Osteocyte (in vitro differentiated cells): ENCODE data around the gene DTNB. TPM values are rescaled to one million over a fixed set of nuclear protein-coding genes. Genes with fewer than 3 reads are reported as not detected.
A peak's percentile ranks its signal among the peaks of the same experiment; 100 is the strongest.
"Not testable (repeated sequence)": the region's sequence is repeated elsewhere in the genome, so short reads cannot be mapped to it uniquely, and the experiment has no call there.

ENCODE experiments used
- DNase-seq: peaks from one replicate; pipeline ENCODE4 v3.0.0; 2021; ENCODE audit warnings: mixed read lengths; ENCODE audit not compliant: unreplicated experiment; ENCODE audit errors: extremely low spot score
- H3K27ac Mint-ChIP-seq: one replicate; pipeline ENCODE4 v1.8.0; 2021; ENCODE audit warnings: mild to moderate bottlenecking, mixed read lengths; ENCODE audit not compliant: unreplicated experiment
- H3K27me3 Mint-ChIP-seq: one replicate; pipeline ENCODE4 v1.8.0; 2021; ENCODE audit warnings: mixed read lengths; ENCODE audit not compliant: unreplicated experiment
- H3K36me3 Mint-ChIP-seq: one replicate; pipeline ENCODE4 v1.8.0; 2021; ENCODE audit warnings: mixed read lengths; ENCODE audit not compliant: unreplicated experiment
- H3K4me1 Mint-ChIP-seq: one replicate; pipeline ENCODE4 v1.8.0; 2021; ENCODE audit warnings: mixed read lengths; ENCODE audit not compliant: unreplicated experiment
- H3K4me3 Mint-ChIP-seq: one replicate; pipeline ENCODE4 v1.8.0; 2021; ENCODE audit warnings: mild to moderate bottlenecking, moderate library complexity, mixed read lengths; ENCODE audit not compliant: unreplicated experiment
- H3K9me3 Mint-ChIP-seq: one replicate; pipeline ENCODE4 v1.8.0; 2021; ENCODE audit warnings: mixed read lengths; ENCODE audit not compliant: unreplicated experiment
- total RNA-seq: library from RNA; stranded (reverse); gene quantifications from 2 replicates; pipeline ENCODE4 v1.2.1, GENCODE V29; 2021
- TF ChIP-seq, protein P1 (sequence below): fragments of 200-600 bp; sonication (generic); IDR thresholded peaks from 2 replicates; pipeline ENCODE4 v1.5.0; 2021; ENCODE audit warnings: antibody characterized with exemption, mild to moderate bottlenecking, moderate library complexity

DTNB gene
- total RNA-seq, 1 donor from 2014 or later: 20.9 TPM

DNA sequence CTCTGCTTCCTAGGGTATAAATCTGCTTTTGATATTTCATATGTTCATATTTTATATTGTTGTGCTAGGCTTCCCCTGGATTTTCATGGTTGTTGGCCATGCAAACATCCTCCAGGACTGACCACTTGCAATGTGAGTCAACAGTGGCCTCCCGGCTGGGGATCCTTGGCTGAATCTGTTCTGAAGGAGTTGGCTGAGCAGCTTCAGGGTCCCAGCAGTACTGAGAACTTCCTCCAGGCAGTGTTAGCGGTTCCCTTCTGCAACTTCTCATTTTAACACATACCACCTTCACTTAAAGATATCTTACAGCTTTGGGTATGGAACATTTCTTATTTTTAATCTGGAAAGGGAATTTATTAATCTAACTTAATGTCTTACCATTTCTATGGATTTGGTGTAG, 122.1 kb downstream of the DTNB start:
- H3K4me1 Mint-ChIP-seq: peaks cover 28% of the 10 kb centered on the region
- no peaks in the 10 kb centered on the region for H3K9me3 Mint-ChIP-seq
- H3K27ac Mint-ChIP-seq: no peak overlapping the region
- H3K4me3 Mint-ChIP-seq: no peak overlapping the region
- no peaks in the 10 kb centered on the region for H3K27me3 Mint-ChIP-seq
- H3K36me3 Mint-ChIP-seq: no peaks in the 10 kb centered on the region
- TF ChIP-seq, protein P1, sequence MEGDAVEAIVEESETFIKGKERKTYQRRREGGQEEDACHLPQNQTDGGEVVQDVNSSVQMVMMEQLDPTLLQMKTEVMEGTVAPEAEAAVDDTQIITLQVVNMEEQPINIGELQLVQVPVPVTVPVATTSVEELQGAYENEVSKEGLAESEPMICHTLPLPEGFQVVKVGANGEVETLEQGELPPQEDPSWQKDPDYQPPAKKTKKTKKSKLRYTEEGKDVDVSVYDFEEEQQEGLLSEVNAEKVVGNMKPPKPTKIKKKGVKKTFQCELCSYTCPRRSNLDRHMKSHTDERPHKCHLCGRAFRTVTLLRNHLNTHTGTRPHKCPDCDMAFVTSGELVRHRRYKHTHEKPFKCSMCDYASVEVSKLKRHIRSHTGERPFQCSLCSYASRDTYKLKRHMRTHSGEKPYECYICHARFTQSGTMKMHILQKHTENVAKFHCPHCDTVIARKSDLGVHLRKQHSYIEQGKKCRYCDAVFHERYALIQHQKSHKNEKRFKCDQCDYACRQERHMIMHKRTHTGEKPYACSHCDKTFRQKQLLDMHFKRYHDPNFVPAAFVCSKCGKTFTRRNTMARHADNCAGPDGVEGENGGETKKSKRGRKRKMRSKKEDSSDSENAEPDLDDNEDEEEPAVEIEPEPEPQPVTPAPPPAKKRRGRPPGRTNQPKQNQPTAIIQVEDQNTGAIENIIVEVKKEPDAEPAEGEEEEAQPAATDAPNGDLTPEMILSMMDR: no peak
- no peak for DNase-seq

DNA sequence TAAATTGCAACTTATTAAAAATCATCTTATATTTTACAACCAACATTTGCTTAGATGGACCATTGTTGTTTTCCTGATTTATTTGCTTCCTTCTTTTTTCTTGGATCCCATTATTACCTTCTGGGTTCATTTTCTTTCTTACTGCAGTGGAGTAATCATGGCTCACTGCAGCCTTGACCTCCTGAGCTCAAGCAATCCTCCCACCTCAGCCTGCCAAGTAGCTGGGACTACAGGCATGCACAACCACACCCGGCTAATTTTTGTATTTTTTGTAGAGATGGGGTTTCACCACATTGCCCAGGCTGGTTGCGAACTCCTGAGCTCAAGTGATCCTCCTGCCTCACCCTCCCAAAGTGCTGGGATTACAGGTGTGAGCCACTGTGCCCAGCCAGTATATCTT, 123.8 kb downstream of the DTNB start:
- H3K9me3 Mint-ChIP-seq, H3K27me3 Mint-ChIP-seq, DNase-seq, H3K4me3 Mint-ChIP-seq, H3K36me3 Mint-ChIP-seq: not testable (repeated sequence)
- peaks cover 37% of the 10 kb centered on the region for H3K4me1 Mint-ChIP-seq
- H3K27ac Mint-ChIP-seq: peak overlapping the region; percentile 57

DNA sequence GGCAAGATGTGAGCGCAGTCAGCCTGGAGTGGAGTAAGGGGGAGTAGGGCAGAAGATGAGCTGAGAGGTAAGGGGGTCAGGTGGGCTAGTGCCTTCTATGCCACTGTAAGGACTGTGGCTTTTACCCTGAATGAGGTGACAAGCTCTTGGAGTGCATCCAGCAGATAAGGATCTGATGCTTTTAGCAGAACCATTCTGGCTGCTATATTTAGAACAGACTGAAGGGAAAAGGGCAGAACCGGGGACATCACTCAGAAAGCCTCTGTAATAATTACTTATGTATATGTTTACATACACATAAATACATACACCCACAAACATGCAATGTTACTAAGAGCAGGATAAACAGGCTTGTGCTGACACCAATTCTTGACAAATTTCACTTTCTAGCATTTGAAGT, 124.8 kb downstream of the DTNB start:
- Mint-ChIP-seq H3K27me3 (no peaks in the 10 kb centered on the region), H3K36me3 (peaks cover 2% of the 10 kb centered on the region), H3K4me3 (no peak overlapping the region), H3K27ac (no peak overlapping the region), H3K9me3 (no peaks in the 10 kb centered on the region), H3K4me1 (peaks cover 47% of the 10 kb centered on the region)
- no peak for DNase-seq
- TF ChIP-seq, protein P1: no peak

DNA sequence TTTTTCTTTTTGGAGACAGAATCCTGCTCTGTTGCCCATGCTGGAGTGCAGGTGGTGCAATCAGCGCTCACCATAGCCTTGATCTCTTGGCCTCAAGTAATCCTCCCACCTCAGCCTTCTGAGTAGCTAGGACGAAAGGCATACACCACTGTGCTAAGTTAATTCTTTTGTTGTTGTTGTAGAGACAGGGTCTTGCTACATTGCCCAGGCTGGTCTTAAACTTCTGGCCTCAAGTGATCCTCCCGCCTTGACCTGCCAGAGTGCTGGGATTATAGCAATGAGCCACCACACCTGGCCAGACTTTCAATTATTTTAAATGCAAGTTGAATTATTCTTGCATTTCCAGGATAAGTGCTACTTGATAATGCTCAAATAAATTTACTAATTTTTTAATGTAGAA, 126.5 kb downstream of the DTNB start:
- no peaks in the 10 kb centered on the region for H3K27me3 Mint-ChIP-seq
- peaks cover 2% of the 10 kb centered on the region for H3K36me3 Mint-ChIP-seq
- peaks cover 41% of the 10 kb centered on the region for H3K4me1 Mint-ChIP-seq

DNA sequence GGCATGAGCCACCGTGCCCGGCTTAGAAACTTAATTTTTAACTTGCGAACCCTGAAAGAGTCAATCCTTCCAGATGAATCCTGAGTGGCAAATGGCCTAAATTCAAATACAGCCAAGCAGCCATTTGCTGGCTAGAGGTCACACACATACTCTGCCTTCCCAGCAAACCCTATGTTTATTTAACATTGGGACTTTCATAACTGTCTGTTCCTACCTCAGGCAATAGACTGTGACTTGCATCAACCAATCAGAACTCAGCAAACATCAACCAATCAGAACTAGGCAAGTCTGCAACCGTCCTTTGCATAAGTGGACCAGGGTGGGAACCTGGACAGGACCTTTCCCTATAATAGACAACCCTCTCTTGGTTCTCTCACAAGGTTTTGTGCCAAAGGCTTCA, 127.5 kb downstream of the DTNB start:
- no peaks in the 10 kb centered on the region for H3K27me3 Mint-ChIP-seq
- no peaks in the 10 kb centered on the region for H3K9me3 Mint-ChIP-seq
- TF ChIP-seq, protein P1: no peak
- peaks cover 37% of the 10 kb centered on the region for H3K4me1 Mint-ChIP-seq
- H3K36me3 Mint-ChIP-seq: peaks cover 2% of the 10 kb centered on the region
- no peak overlapping the region for H3K27ac Mint-ChIP-seq
- no peak for DNase-seq
- H3K4me3 Mint-ChIP-seq: no peak overlapping the region

More for the DNA sequence above, 126.5 kb downstream of the DTNB start:
- Mint-ChIP-seq H3K27ac (no peak overlapping the region), H3K4me3 (no peak overlapping the region), H3K9me3 (no peaks in the 10 kb centered on the region)
- TF ChIP-seq, protein P1: no peak
- no peak for DNase-seq

DNA sequence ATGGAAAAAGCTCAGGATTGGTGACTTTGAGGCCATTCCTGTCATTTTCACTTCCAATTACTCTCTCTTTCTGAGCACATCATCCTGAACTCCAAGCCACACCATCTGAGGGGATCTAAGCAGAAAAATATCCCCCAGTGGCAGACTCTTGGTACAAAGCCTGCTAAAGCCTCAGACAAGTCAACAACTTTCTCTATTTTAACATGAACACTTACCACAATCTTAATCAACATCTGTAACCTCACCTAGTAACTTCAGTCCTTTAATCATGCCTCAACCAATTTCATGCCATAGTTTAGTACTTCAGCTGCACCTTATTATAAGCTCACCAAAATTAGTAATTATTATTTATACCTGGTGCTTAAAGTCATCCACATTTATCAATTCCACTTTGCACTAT, 128.9 kb downstream of the DTNB start:
- DNase-seq: no peak
- TF ChIP-seq, protein P1: no peak
- H3K4me3 Mint-ChIP-seq: no peak overlapping the region
- H3K36me3 Mint-ChIP-seq: peaks cover 2% of the 10 kb centered on the region
- H3K4me1 Mint-ChIP-seq: peaks cover 30% of the 10 kb centered on the region
- no peak overlapping the region for H3K27ac Mint-ChIP-seq
- H3K27me3 Mint-ChIP-seq: no peaks in the 10 kb centered on the region
- no peaks in the 10 kb centered on the region for H3K9me3 Mint-ChIP-seq
